ENCODE data around the gene FAM162A.

- TF ChIP-seq CTCF (IDR thresholded peaks at IDR 0.05; ENCODE audit: extremely low read depth in 1 of 2, insufficient read depth in 1 of 2, low read depth in 1 of 2, low read length in 2 of 2) (no peak), POLR2AphosphoS5 (IDR thresholded peaks at IDR 0.05; ENCODE audit: insufficient read depth, low read depth, low read length) (no peak), GATA2 (IDR thresholded peaks at IDR 0.05; ENCODE audit: insufficient read depth, insufficient read length, low read depth, low read length) (no peak), EZH2 (IDR thresholded peaks at IDR 0.05; ENCODE audit: borderline replicate concordance, low read depth, low read length, severe bottlenecking) (no peak), MYC (IDR thresholded peaks at IDR 0.05; ENCODE audit: low read depth, low read length) (no peak)
These were observed 5.2 kb downstream of the FAM162A start for GRCh38 chr3:122389197-122389596.

Data from endothelial cell of umbilical vein (primary cell).